ENCODE data around the gene NOL8.

NOL8 gene

DNA sequence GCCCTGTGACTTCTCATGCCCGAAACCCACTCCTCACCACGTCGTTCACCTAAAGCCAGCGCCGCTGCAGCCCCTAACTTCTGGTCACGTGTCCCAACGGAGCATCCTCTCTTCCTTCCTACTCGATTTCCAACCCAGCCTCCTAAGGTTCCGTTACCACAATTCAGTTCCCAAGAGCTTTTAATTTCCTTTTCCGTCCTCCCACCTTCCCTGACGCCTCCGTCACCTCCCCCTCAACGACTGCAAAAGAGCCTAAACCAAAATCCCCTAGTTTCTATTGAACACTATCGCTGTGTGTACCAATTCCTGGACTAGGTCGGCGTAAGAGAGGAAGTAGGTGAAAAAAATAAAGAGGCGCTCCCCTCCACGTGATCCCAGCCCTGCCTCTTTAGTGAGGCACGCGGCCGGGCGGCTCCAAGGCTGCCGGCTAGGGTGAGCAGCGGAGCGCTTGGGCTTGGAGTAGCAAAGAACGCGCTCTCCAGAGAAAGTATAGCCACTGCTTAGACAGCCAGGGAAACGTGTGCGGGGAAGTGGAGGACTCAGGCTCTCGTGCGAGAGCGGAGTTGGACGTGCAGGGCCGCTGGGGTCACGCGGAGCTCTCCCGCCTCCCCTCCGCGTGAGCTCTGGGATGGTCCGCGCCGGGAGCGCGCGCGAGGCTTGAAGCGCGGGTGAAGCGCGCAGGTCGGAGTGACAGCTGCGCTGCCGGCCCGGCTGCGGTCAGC lies at the start of gene NOL8, which contains the start of gene CENPP:
Gene NOL8, minus strand, starts transcription at position 82 of the 722 bp plus-strand sequence. CDS start 1,189 bp downstream, outside the sequence.
Gene CENPP, plus strand, starts transcription at position 685 of the 722 bp plus-strand sequence.
- DNase-seq (ENCODE audit: low read depth in 2 of 2, low spot score in 1 of 2) = peak; percentile 55 to 66

DNA sequence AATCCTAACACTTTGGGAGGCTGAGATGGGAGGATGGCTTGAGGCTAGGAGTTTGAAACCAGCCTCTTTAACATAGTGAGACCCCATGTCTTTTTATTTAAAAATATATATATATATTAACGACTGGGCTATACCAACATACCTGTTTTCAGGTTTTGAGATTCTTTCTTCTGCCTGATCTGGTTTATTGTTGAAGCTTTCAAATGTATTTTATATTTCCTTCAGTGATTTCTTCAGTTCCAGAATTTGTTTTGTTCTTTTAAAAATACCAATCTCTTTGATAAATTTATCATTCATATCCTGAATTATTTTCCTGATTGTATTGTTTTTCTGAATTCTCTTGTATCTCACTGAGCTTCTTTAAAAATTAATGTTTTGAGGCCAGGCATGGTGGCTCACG lies 48.0 kb upstream of the NOL8 start:
- DNase-seq (ENCODE audit: low read depth in 2 of 2, low spot score in 1 of 2) = no peak

- DNase-seq (ENCODE audit: low read depth in 2 of 2, low spot score in 1 of 2) = no peak
These were observed 43.9 kb upstream of the NOL8 start for GRCh38 chr9:92369075-92369474.

GRCh38 chr9:92360083-92360482 lies 34.9 kb upstream of the NOL8 start:
- no peak for DNase-seq (ENCODE audit: low read depth in 2 of 2, low spot score in 1 of 2)

- no peak for DNase-seq (ENCODE audit: low read depth in 2 of 2, low spot score in 1 of 2)
These were observed 34.3 kb upstream of the NOL8 start for GRCh38 chr9:92359394-92359995.

- DNase-seq (ENCODE audit: low read depth in 2 of 2, low spot score in 1 of 2) = no peak
These were observed 27.9 kb upstream of the NOL8 start for GRCh38 chr9:92353051-92353450.

DNA sequence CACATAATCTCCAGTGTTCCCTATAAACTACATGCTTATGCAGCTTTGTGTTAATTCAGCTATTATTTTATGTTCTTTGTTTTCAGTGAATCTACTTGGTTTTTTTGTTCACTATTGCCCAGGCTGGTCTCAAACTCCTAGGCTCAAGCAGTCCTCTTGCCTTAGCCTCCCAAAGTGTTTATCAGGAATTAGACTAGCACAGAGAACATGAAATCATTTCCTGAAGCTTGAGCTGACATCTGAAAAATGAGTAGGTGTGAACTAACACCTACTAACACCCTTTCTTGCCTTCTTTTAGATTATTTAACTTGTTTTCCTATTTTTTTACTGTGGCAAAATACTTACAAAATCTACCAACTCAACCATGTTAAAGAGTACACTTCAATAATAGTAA lies 25.6 kb upstream of the NOL8 start:
- no peak for DNase-seq (ENCODE audit: low read depth in 2 of 2, low spot score in 1 of 2)

- no peak for DNase-seq (ENCODE audit: low read depth in 2 of 2, low spot score in 1 of 2)
These were observed 24.9 kb upstream of the NOL8 start for GRCh38 chr9:92349771-92350739.

DNA sequence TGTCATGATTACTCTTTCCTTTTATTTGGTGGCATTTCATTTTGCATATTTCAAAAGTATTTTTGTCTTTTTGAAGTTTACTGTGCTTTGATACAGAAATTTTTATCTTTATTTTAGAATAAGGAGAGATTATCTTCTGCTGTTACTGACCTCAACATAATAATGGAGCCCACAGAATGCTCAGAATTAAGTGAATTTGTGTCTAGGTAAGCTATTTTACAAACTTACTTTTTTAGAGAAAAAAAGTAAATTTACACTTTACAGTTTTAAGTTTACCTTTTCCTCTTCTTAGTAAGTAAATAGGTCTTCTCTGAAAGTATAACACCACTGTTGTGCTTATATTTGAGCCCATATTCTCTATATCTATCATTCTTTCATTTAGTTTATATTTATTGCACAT lies 20.4 kb upstream of the NOL8 start:
- no peak for DNase-seq (ENCODE audit: low read depth in 2 of 2, low spot score in 1 of 2)

DNA sequence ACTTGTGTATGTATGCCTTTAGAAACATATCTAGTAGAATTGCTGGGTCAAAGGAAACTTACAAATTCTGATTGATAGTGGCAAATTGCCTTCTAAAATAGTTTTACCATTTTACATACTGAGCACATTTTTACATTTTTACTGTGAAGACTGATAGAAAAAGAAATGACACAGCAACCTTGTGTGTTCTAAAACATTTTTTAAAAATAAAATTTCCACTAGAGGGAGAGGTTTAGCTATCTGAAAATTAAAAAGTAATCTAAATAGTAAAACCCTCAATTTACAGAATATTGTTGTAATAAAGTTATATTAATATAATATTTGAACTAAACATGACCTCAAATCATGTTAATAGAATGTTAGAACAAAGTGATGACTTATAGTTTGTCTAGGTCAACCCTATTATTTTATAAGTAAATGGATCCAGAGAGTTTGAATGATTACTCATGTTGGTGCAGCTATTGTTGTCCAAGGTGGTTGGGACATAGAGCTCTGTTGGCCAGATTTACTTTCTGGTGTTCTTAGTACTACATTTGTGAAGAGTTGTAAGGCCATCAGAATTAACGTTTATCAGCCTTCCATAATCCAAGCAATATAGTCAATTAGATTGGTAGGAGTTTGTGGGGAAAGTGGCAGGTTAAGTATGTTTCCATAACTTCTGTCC lies 17.8 kb upstream of the NOL8 start:
- DNase-seq (ENCODE audit: low read depth in 2 of 2, low spot score in 1 of 2) = no peak

DNA sequence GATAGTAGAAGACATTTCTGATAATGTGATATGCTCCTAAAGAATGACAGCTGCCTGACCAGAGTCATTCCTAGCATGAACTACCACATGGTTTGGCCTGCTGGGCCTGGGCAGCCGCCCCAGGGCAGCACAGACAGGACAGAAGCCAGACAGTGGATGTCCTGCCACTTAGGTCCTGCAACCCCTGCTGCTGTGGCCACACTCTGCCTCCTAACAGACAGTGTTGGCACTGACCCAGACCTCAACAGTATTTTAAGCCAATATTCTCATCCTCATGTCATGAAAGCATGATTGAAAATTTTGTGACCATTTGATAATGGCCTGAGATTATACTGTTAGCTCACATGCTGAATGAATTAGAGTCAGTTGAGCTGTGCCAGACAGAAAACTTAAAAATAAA lies 16.4 kb upstream of the NOL8 start:
- no peak for DNase-seq (ENCODE audit: low read depth in 2 of 2, low spot score in 1 of 2)

DNA sequence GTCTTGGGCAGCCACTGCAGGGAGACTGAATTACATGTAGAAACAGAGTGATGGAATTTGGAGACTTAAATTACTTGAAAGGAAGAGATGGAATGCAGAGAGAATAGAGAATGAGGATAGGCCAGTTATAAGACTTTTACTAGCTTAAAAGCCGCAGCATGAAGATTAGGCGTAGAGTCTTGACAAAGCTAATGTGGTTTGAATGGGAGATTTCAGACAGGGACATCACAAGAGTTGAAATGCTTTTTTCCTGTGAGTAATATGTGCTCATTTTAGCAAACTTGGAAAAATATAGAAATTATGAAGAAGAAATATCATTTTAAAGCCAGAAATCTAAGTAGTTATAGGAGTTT lies 8.1 kb upstream of the NOL8 start:
- DNase-seq (ENCODE audit: low read depth in 2 of 2, low spot score in 1 of 2) = no peak

DNA sequence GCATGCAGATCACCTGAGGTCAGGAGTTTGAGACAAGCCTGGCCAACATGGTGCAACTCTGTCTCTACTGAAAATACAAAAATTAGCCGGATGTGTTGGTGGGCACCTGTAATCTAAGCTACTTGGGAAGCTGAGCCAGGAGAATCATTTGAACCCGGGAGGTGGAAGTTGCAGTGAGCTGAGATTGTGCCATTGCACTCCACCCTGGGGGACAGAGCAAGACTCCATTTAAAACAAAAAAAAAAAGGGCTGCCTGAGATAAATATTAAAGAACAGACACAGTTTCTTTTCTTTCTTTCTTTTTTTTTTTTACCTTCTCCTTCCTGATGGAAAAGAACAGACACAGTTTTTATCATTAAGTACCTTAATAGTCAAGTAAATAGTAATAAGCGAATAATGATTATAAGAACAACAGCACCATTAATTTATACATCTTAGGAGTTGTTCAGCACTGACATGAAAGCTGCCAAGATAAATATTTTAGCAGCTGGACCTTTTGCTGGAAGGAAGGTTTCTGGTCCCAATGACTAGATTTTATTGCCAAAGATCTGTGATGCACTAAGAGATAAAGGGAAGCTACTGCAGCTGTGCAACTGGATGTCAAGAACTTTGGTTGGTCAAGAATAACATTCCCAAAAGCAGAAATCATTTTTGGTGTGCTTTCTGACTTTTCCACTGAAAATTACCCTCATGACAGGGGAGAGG lies 7.6 kb upstream of the NOL8 start:
- no peak for DNase-seq (ENCODE audit: low read depth in 2 of 2, low spot score in 1 of 2)

DNA sequence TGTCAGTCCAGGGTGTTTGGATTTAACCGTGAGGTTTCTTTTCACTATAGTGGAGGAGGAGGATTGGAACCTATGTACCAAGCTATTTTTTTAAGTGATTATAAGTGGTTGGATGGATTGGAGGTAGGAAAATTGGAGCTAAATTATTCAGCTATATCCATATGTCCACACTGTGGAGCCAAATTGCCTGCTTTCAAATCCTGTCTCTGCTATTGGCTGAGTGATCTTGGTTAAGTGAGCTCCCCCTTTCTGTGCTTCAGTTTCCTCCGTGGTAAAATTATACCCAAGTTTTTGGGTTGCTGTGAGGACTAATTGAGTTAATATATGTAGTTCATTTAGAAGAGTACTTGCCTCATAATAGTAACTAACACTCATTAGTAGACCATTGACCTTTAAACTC lies 3.1 kb upstream of the NOL8 start:
- no peak for DNase-seq (ENCODE audit: low read depth in 2 of 2, low spot score in 1 of 2)

DNA sequence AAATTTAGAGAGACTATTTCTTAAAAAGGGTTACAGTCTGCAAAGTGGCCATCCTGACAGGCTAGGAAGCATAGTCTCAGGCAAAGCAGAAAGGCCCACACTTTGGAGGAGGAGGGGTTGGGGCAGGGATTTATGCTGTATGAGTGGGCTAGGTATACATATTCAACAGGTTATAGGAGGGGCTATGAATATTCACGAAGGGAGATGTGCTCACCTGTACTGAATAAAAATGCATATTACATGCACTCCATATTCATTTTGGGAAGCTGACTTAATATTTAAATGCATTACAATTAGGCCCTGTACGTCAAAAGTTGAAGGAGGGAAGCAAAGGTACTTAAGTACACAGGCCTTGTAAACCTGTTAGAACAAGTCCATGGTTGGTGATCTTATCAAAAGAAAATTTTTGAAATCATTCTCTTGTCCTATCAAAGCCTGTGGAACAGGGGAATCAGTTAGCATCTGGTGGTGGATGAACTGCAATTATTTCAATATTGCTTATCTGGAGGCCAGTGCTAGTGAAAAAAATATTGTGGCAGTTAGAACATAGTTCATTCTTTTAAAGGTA lies 2.2 kb upstream of the NOL8 start:
- no peak for DNase-seq (ENCODE audit: low read depth in 2 of 2, low spot score in 1 of 2)

- no peak for DNase-seq (ENCODE audit: low read depth in 2 of 2, low spot score in 1 of 2)
These were observed 896 bp upstream of the NOL8 start for GRCh38 chr9:92325991-92326500.

GRCh38 chr9:92324889-92325268 lies 271 bp downstream of the NOL8 start:
- DNase-seq (ENCODE audit: low read depth in 2 of 2, low spot score in 1 of 2) = no peak

GRCh38 chr9:92324431-92324830 lies 719 bp downstream of the NOL8 start:
- DNase-seq (ENCODE audit: low read depth in 2 of 2, low spot score in 1 of 2) = no peak

DNA sequence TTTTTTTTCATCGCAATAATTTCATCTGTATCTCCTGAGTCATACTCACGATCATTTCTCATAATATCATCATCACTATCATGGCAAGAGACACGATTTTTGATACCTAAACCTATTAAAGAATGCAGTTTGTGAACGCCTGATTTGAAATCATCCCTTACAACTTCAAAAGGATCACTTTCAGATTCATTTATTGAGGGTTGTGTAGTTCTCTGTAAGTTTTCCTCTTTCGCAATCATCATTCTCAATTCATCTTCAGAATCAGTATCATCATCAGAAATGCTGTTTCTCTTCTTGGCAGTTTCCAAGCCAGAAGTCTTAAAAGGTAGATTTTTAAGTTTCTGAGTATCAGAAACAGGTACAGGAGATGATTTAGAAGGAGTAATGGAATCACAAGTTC lies 9.7 kb downstream of the NOL8 start:
- no peak for DNase-seq (ENCODE audit: low read depth in 2 of 2, low spot score in 1 of 2)

DNA sequence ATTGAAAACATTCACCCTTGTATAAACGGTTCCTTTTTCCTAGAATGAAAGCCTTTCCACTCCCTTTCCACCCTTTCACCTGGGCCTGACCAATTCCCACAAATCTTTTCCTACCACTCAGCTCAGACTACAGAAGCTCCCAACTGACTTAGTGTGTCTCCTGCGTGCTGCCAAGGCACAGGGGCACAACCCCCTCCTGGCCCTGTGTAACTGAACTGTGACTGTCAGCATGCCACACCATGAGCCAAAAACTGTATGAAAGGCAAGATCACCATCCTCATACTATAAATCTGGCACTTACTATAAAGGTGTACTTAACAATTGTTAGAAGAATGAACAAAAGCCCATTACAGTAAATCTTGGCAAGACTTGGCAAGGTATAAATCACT lies 11.5 kb downstream of the NOL8 start:
- no peak for DNase-seq (ENCODE audit: low read depth in 2 of 2, low spot score in 1 of 2)
